HFFc6 (cell line): ENCODE data around the gene CDH13. TPM values are rescaled to one million over a fixed set of nuclear protein-coding genes. Genes with fewer than 3 reads are reported as not detected.

Experiments used
- DNase-seq: peaks from one replicate; pipeline ENCODE4 v3.0.0-alpha.2; 2018
- H3K27ac Mint-ChIP-seq: 2 replicates; pipeline ENCODE4 v1.8.0; 2020; ENCODE audit warnings: mild to moderate bottlenecking, mixed read lengths
- H3K27me3 Mint-ChIP-seq: 2 replicates; pipeline ENCODE4 v1.8.0; 2021; ENCODE audit warnings: mild to moderate bottlenecking, moderate library complexity, mixed read lengths; ENCODE audit not compliant: insufficient read depth
- H3K36me3 Mint-ChIP-seq: 2 replicates; pipeline ENCODE4 v1.8.0; 2021; ENCODE audit warnings: low read depth, mixed read lengths
- H3K4me1 Mint-ChIP-seq: 2 replicates; pipeline ENCODE4 v1.8.0; 2020; ENCODE audit warnings: low read depth, mixed read lengths
- H3K4me3 Mint-ChIP-seq: 2 replicates; pipeline ENCODE4 v1.8.0; 2020; ENCODE audit warnings: mild to moderate bottlenecking, moderate library complexity, mixed read lengths
- H3K9me3 Mint-ChIP-seq: 2 replicates; pipeline ENCODE4 v1.8.0; 2020; ENCODE audit warnings: mild to moderate bottlenecking, mixed read lengths
- CTCF ChIP-seq: fragments of 200-600 bp; sonication (generic); IDR thresholded peaks from 2 replicates; pipeline ENCODE4 v1.5.0; 2021; ENCODE audit warnings: antibody characterized with exemption, mild to moderate bottlenecking
- total RNA-seq, 6 experiments: library from RNA; stranded (reverse); fragmentation: NEBNext Ultra II Directional; extraction: Animal tissue kit (Norgen Biotek cat#: 25700); gene quantifications; 2 replicates in 1 of 6; 3 replicates in 5 of 6; pipeline ENCODE4 v1.2.3, GENCODE V29; 2021

Gene CDH13
- total RNA-seq, 6 experiments from 2014 or later = 3.6 to 14.7 (median 4.7) TPM

- Mint-ChIP-seq H3K27me3 (peaks cover 2% of the 10 kb centered on the region; the same call in 1 of the 2 replicates), H3K9me3 (no peaks in the 10 kb centered on the region; the same call in 1 of the 2 replicates), H3K27ac (no peak overlapping the region), H3K4me3 (no peak overlapping the region), H3K36me3 (no peaks in the 10 kb centered on the region), H3K4me1 (peaks cover 5% of the 10 kb centered on the region; the same call in 1 of the 2 replicates)
- no peak for DNase-seq
- TF ChIP-seq CTCF = no peak
Observed at GRCh38 chr16:82880346-82880745, 253.6 kb downstream of the CDH13 start.

GRCh38 chr16:82881516-82881915 is 254.7 kb downstream of the CDH13 start:
- DNase-seq = no peak
- H3K36me3 Mint-ChIP-seq = no peaks in the 10 kb centered on the region
- no peak for TF ChIP-seq CTCF

GRCh38 chr16:82882226-82882625 is 255.5 kb downstream of the CDH13 start:
- Mint-ChIP-seq H3K27ac (no peak overlapping the region), H3K4me3 (no peak overlapping the region), H3K36me3 (no peaks in the 10 kb centered on the region), H3K9me3 (peaks cover 6% of the 10 kb centered on the region), H3K4me1 (no peaks in the 10 kb centered on the region), H3K27me3 (no peaks in the 10 kb centered on the region; the same call in 1 of the 2 replicates)
- no peak for DNase-seq
- TF ChIP-seq CTCF = no peak

More at GRCh38 chr16:82881516-82881915, 254.7 kb downstream of the CDH13 start:
- Mint-ChIP-seq H3K27me3 (peaks cover 2% of the 10 kb centered on the region; the same call in 1 of the 2 replicates), H3K27ac (no peak overlapping the region), H3K4me1 (no peaks in the 10 kb centered on the region; the same call in 1 of the 2 replicates), H3K9me3 (no peaks in the 10 kb centered on the region; the same call in 1 of the 2 replicates), H3K4me3 (no peak overlapping the region)

GRCh38 chr16:82882982-82883835 is 256.4 kb downstream of the CDH13 start:
- Mint-ChIP-seq H3K36me3 (0 out of 2 replicates have a peak, but pooled peaks cover 4% of the 10 kb centered on the region), H3K9me3 (peaks cover 9% of the 10 kb centered on the region), H3K4me1 (peaks cover under 1% of the 10 kb centered on the region; the same call in 1 of the 2 replicates), H3K4me3 (no peak overlapping the region), H3K27me3 (no peaks in the 10 kb centered on the region), H3K27ac (no peak overlapping the region)
- DNase-seq = no peak
- no peak for TF ChIP-seq CTCF

GRCh38 chr16:82884320-82884898 is 257.6 kb downstream of the CDH13 start:
- Mint-ChIP-seq H3K9me3 (peaks cover 9% of the 10 kb centered on the region), H3K27ac (no peak overlapping the region), H3K4me3 (no peak overlapping the region), H3K36me3 (0 out of 2 replicates have a peak, but pooled peaks cover 4% of the 10 kb centered on the region), H3K4me1 (peaks cover 10% of the 10 kb centered on the region; the same call in 1 of the 2 replicates), H3K27me3 (no peaks in the 10 kb centered on the region)
- TF ChIP-seq CTCF = no peak
- no peak for DNase-seq
